Adrenal gland (tissue), 5 donors: ENCODE measurements around the gene TAS2R4.
"Not testable (repeated sequence)": the region's sequence is repeated elsewhere in the genome, so short reads cannot be mapped to it uniquely, and the experiment has no call there.

Experiments
- CTCF ChIP-seq, 6 experiments: fragments of 450-650 bp in 4 of 6; fragments of 200-600 bp in 2 of 6; sonication (generic) in 1 of 6; IDR thresholded peaks; 1 replicate in 5 of 6; 2 replicates in 1 of 6; pipeline versions ENCODE4 v1.5.1 to v1.8.0; 2016 to 2021; ENCODE audit warnings: antibody characterized with exemption in 6 of 6, mild to moderate bottlenecking in 2 of 6, moderate library complexity in 1 of 6
- POLR2A ChIP-seq, 2 donors: fragments of 450-650 bp; IDR thresholded peaks; one replicate each; pipeline ENCODE4 v1.6.1; 2017; ENCODE audit warnings: antibody characterized with exemption in 2 of 2, mild to moderate bottlenecking in 2 of 2, moderate library complexity in 1 of 2
- donor health status: DM: no; HTN: no; CAD: no.

DNA sequence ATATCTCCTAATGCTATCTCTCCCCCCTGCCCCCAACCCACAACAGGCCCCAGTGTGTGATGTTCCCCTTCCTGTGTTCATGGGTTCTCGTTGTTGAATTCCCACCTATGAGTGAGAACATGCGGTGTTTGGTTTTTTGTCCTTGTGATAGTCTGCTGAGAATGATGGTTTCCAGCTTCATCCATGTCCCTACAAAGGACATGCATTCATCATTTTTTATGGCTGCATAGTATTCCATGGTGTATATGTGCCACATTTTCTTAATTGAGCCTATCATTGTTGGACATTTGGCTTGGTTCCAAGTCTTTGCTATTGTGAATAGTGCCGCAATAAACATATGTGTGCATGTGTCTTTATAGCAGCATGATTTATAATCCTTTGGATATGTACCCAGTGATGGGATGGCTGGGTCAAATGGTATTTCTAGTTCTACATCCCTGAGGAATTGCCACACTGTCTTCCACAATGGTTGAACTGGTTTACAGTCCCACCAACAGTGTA lies 6.3 kb upstream of the TAS2R4 start:
- TF ChIP-seq CTCF, POLR2A (IDR thresholded peaks at IDR 0.05): not testable (repeated sequence)
